ENCODE results near the gene PBX1.

The PBX1 gene

DNA sequence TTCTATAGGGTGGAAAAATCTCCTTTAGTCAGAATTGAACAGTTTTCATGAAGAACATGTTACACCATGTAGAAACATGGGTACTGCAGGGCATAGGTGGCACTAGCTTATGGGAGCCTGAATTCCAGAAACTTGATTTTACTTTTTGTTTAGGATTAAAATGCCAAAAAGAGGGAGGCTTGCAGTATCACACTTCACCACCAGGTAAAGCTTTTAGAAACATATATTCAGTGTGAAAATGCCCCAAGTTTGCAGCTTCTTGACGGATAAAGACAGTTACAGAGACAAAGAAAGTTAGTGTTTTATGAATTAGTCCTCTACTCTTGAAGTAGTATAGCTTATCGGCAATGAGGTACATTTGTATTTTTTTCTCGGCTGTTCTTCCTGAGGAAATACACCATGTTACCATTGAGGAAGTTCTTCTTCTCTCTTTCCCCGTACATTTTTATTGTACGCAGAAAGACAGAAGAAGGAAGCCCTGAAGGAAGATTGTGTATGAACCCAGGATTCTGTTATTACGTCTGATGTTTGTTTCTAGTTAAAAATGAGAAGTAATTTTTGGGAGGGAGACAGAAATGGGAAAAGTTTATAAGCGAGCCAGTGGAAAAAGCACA lies 66.1 kb downstream of the PBX1 start:
- no peak for TF ChIP-seq CTCF (conservative IDR thresholded peaks at IDR 0.05; ENCODE audit: low read depth)
- POLR2A ChIA-PET (ENCODE audit: low non-redundant PET), result no interaction called here
- CTCF ChIA-PET, result interaction anchor here (0.6 to 1.3 kb wide), 5 partner anchors 10 to 1141 kb away, joined by 3 to 5 read pairs (median 3); no protein-coding TSS in a partner anchor
- no peak overlapping the region for H3K27ac ChIP-seq
- DNase-seq (ENCODE audit: low spot score), result no peak

GRCh38 chr1:164628772-164629171 lies 69.8 kb downstream of the PBX1 start:
- H3K27ac ChIP-seq, result no peak overlapping the region
- TF ChIP-seq CTCF (conservative IDR thresholded peaks at IDR 0.05; ENCODE audit: low read depth), result no peak
- CTCF ChIA-PET, result interaction anchor here (0.5 kb wide), 1 partner anchor 98 kb away, joined by 3 read pairs; no protein-coding TSS in a partner anchor
- POLR2A ChIA-PET (ENCODE audit: low non-redundant PET), result no interaction called here
- no peak for DNase-seq (ENCODE audit: low spot score)

DNA sequence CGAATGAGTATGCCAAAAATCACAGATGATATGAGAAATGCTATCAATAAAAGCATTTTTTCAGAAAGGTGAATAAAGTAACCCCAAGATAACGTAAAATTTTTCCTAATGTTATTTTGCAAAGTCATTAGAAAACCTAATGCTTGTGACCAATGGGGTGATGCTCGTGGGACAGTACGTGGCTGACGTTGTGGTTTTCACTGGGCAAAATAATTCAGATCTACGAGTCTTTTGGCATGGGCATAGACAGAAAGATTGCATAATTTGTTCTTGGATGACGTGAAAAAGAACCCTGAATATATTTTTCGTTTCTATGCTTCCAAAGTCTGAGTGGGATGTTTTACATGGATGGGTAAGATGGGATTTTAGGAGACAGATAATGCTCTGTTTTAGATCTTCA lies 71.0 kb downstream of the PBX1 start:
- no peak for TF ChIP-seq CTCF (conservative IDR thresholded peaks at IDR 0.05; ENCODE audit: low read depth)
- ChIA-PET CTCF (interaction anchor here (1.0 kb wide), 1 partner anchor 12 kb away, joined by 3 read pairs; no protein-coding TSS in a partner anchor), POLR2A (ENCODE audit: low non-redundant PET) (no interaction called here)
- H3K27ac ChIP-seq, result no peak overlapping the region
- no peak for DNase-seq (ENCODE audit: low spot score)

- CTCF ChIA-PET, result interaction anchor here (1.1 kb wide), 1 partner anchor 10 kb away, joined by 4 read pairs; no protein-coding TSS in a partner anchor
- DNase-seq (ENCODE audit: low spot score), result peak; percentile 51
- no peak overlapping the region for H3K27ac ChIP-seq
- TF ChIP-seq CTCF (conservative IDR thresholded peaks at IDR 0.05; ENCODE audit: low read depth), result no peak
- POLR2A ChIA-PET (ENCODE audit: low non-redundant PET), result no interaction called here
These were observed 71.8 kb downstream of the PBX1 start for GRCh38 chr1:164630626-164631396.

DNA sequence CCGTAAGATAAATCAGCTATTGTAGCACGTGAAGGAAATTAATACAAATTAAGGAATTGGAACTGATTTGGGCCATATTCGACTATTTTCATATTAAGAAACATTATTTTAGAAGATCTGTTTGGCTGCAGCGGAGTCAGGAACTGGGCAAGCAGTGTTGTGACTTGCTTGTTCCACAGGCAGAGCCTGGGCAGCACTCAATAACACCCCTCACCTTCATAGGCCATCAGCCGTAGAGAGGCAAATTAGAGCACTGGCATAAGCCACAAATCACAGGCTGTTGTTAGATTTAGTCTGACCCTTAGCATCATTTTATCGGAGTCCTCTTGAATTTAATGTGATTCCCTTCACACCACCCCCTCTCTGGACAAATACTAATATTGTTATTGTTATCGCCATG lies 72.8 kb downstream of the PBX1 start:
- ChIA-PET POLR2A (ENCODE audit: low non-redundant PET) (no interaction called here), CTCF (no interaction called here)
- TF ChIP-seq CTCF (conservative IDR thresholded peaks at IDR 0.05; ENCODE audit: low read depth), result no peak
- H3K27ac ChIP-seq, result no peak overlapping the region
- no peak for DNase-seq (ENCODE audit: low spot score)

- POLR2A ChIA-PET (ENCODE audit: low non-redundant PET), result no interaction called here
- TF ChIP-seq CTCF (conservative IDR thresholded peaks at IDR 0.05; ENCODE audit: low read depth), result no peak
- CTCF ChIA-PET, result interaction anchor here (0.6 kb wide), 1 partner anchor 53 kb away, joined by 5 read pairs; no protein-coding TSS in a partner anchor
- DNase-seq (ENCODE audit: low spot score), result no peak
- no peak overlapping the region for H3K27ac ChIP-seq
These were observed 75.0 kb downstream of the PBX1 start for GRCh38 chr1:164633997-164634396.
